ENCODE data around the gene PDCD11. TPM values are rescaled to one million over a fixed set of nuclear protein-coding genes. Genes with fewer than 3 reads are reported as not detected.
"Not testable (repeated sequence)": the region's sequence is repeated elsewhere in the genome, so short reads cannot be mapped to it uniquely, and the experiment has no call there.

The PDCD11 gene
- total RNA-seq, 3 donors from 2014 or later (not counting 1 experiment from before 2014, with no cell fraction given), result 25.5 to 30.9 (median 29.5) TPM

GRCh38 chr10:103480521-103480920, 84.1 kb downstream of the PDCD11 start:
- H3K4me1 ChIP-seq (ENCODE audit: control insufficient read depth, insufficient read depth, low read length), result peaks cover 11% of the 10 kb centered on the region
- H3K9me3 ChIP-seq (ENCODE audit: control insufficient read depth, insufficient read depth, low read length), result no peaks in the 10 kb centered on the region
- H3K4me3 ChIP-seq (ENCODE audit: low read length), result no peak overlapping the region
- no peak overlapping the region for H3K27ac Mint-ChIP-seq
- H3K9me3 Mint-ChIP-seq, result no peaks in the 10 kb centered on the region
- ATAC-seq (no peak), DNase-seq (no peak)
- no peaks in the 10 kb centered on the region for H3K36me3 ChIP-seq (ENCODE audit: control insufficient read depth, insufficient read depth, low read length)
- intact Hi-C loops (cut with micrococcal nuclease), result loop anchor here (10.0 kb wide), 1 partner anchor 646 kb away; the partner anchor contains the start of gene CYP17A1
- H3K36me3 Mint-ChIP-seq, result no peaks in the 10 kb centered on the region
- H3K27ac ChIP-seq (ENCODE audit: low read length), result no peak overlapping the region
- TF ChIP-seq CTCF (IDR thresholded peaks at IDR 0.05), result no peak
- H3K27me3 Mint-ChIP-seq (ENCODE audit: low read depth in 2 of 2), result no peaks in the 10 kb centered on the region
- H3K27me3 ChIP-seq (ENCODE audit: control insufficient read depth, insufficient read depth, low read length), result no peaks in the 10 kb centered on the region
- H3K4me1 Mint-ChIP-seq, result peaks cover 7% of the 10 kb centered on the region in 2 donors
- WGBS (ENCODE audit: insufficient coverage), result 92% methylated on average over 5 of the region's 5 CpGs
- no peak overlapping the region for H3K4me3 Mint-ChIP-seq

- Histone ChIP-seq H3K4me1 (ENCODE audit: control insufficient read depth, insufficient read depth, low read length) (peaks cover 7% of the 10 kb centered on the region), H3K4me3 (ENCODE audit: low read length) (no peak overlapping the region), H3K36me3 (ENCODE audit: control insufficient read depth, insufficient read depth, low read length) (no peaks in the 10 kb centered on the region), H3K27ac (ENCODE audit: low read length) (no peak overlapping the region), H3K27me3 (ENCODE audit: control insufficient read depth, insufficient read depth, low read length) (no peaks in the 10 kb centered on the region), H3K9me3 (ENCODE audit: control insufficient read depth, insufficient read depth, low read length) (no peaks in the 10 kb centered on the region)
- WGBS (ENCODE audit: insufficient coverage), result 51% methylated on average over 10 of the region's 12 CpGs
- TF ChIP-seq CTCF (IDR thresholded peaks at IDR 0.05), result peak; percentile 75
- Mint-ChIP-seq H3K4me3 (no peak overlapping the region), H3K27me3 (ENCODE audit: low read depth in 2 of 2) (no peaks in the 10 kb centered on the region), H3K36me3 (no peaks in the 10 kb centered on the region), H3K4me1 (peaks cover 7% of the 10 kb centered on the region in 2 donors), H3K27ac (no peak overlapping the region), H3K9me3 (no peaks in the 10 kb centered on the region)
- intact Hi-C loops (cut with micrococcal nuclease), result loop anchor here (10.0 kb wide), 1 partner anchor 647 kb away; the partner anchor contains the start of gene CYP17A1
- peak in 1 of 2 donors; percentile 85 for DNase-seq
- peak; percentile 74 to 84 (median 81) for ATAC-seq
Observed at GRCh38 chr10:103481974-103482531, 85.6 kb downstream of the PDCD11 start.

- not testable (repeated sequence) for H3K36me3 Mint-ChIP-seq; H3K4me3 ChIP-seq (ENCODE audit: low read length); H3K27me3 ChIP-seq (ENCODE audit: control insufficient read depth, insufficient read depth, low read length); H3K27me3 Mint-ChIP-seq (ENCODE audit: low read depth in 2 of 2); H3K4me3 Mint-ChIP-seq; H3K9me3 Mint-ChIP-seq; H3K36me3 ChIP-seq (ENCODE audit: control insufficient read depth, insufficient read depth, low read length); H3K27ac ChIP-seq (ENCODE audit: low read length); ATAC-seq; DNase-seq; H3K27ac Mint-ChIP-seq; H3K4me1 Mint-ChIP-seq; H3K9me3 ChIP-seq (ENCODE audit: control insufficient read depth, insufficient read depth, low read length)
- WGBS (ENCODE audit: insufficient coverage), result 90% methylated on average over 7 of the region's 8 CpGs
- H3K4me1 ChIP-seq (ENCODE audit: control insufficient read depth, insufficient read depth, low read length), result peaks cover 15% of the 10 kb centered on the region
- intact Hi-C loops (cut with micrococcal nuclease), result loop anchor here (10.0 kb wide), 1 partner anchor 652 kb away; the partner anchor contains the start of gene CYP17A1
Observed at GRCh38 chr10:103486635-103487409, 90.4 kb downstream of the PDCD11 start.

GRCh38 chr10:103487410-103487708, 90.9 kb downstream of the PDCD11 start:
- Histone ChIP-seq H3K36me3 (ENCODE audit: control insufficient read depth, insufficient read depth, low read length) (no peaks in the 10 kb centered on the region), H3K27me3 (ENCODE audit: control insufficient read depth, insufficient read depth, low read length) (no peaks in the 10 kb centered on the region), H3K4me3 (ENCODE audit: low read length) (no peak overlapping the region), H3K9me3 (ENCODE audit: control insufficient read depth, insufficient read depth, low read length) (no peaks in the 10 kb centered on the region), H3K27ac (ENCODE audit: low read length) (no peak overlapping the region), H3K4me1 (ENCODE audit: control insufficient read depth, insufficient read depth, low read length) (peaks cover 15% of the 10 kb centered on the region)
- H3K27ac Mint-ChIP-seq, result no peak overlapping the region
- ATAC-seq, result no peak
- 92% methylated on average over 2 of the region's 2 CpGs for WGBS (ENCODE audit: insufficient coverage)
- DNase-seq, result no peak
- no peaks in the 10 kb centered on the region for H3K4me1 Mint-ChIP-seq
- no peak overlapping the region for H3K4me3 Mint-ChIP-seq
- no peaks in the 10 kb centered on the region for H3K9me3 Mint-ChIP-seq
- peaks cover 6 to 12% of the 10 kb centered on the region in 2 donors for H3K27me3 Mint-ChIP-seq (ENCODE audit: low read depth in 2 of 2)
- TF ChIP-seq CTCF (IDR thresholded peaks at IDR 0.05), result no peak
- no peaks in the 10 kb centered on the region for H3K36me3 Mint-ChIP-seq
- intact Hi-C loops (cut with micrococcal nuclease), result loop anchor here (10.0 kb wide), 1 partner anchor 653 kb away; the partner anchor contains the start of gene CYP17A1
